ENCODE results near the gene YTHDC1.

Gene YTHDC1

GRCh38 chr4:68349649-68350360, at the start of gene YTHDC1:
Gene YTHDC1 (minus strand): TSS chr4:68350090. CDS start chr4:68349753, 337 bp downstream.
- Histone ChIP-seq H3K79me2 (peaks cover 19% of the 10 kb centered on the region), H3K9ac (peak within 1 kb of the TSS; percentile 95), H3K27me3 (ENCODE audit: control insufficient read depth, insufficient read depth, low read length) (no peaks in the 10 kb centered on the region), H2AFZ (peak within 1 kb of the TSS; percentile 96), H3K4me2 (ENCODE audit: low read length) (peak within 1 kb of the TSS; percentile 82), H3K36me3 (ENCODE audit: control insufficient read depth, insufficient read depth, low read length) (no peaks in the 10 kb centered on the region), H3K4me1 (peaks cover 6% of the 10 kb centered on the region), H3K27ac (peak within 1 kb of the TSS; percentile 97), H3K9me3 (ENCODE audit: control insufficient read depth, low read length) (no peaks in the 10 kb centered on the region), H3K4me3 (ENCODE audit: low read depth, low read length) (peak within 1 kb of the TSS; percentile 82)
- TF ChIP-seq CTCF (IDR thresholded peaks at IDR 0.05) = no peak

GRCh38 chr4:68399306-68399705, 49.4 kb upstream of the YTHDC1 start:
- Histone ChIP-seq H3K79me2 (no peaks in the 10 kb centered on the region), H2AFZ (no peak overlapping the region), H3K27ac (no peak overlapping the region), H3K27me3 (ENCODE audit: control insufficient read depth, insufficient read depth, low read length) (no peaks in the 10 kb centered on the region), H3K9ac (no peak overlapping the region), H3K4me1 (no peaks in the 10 kb centered on the region), H3K9me3 (ENCODE audit: control insufficient read depth, low read length) (no peaks in the 10 kb centered on the region), H3K4me3 (ENCODE audit: low read depth, low read length) (no peak overlapping the region), H3K36me3 (ENCODE audit: control insufficient read depth, insufficient read depth, low read length) (no peaks in the 10 kb centered on the region), H3K4me2 (ENCODE audit: low read length) (no peak overlapping the region)
- TF ChIP-seq CTCF (IDR thresholded peaks at IDR 0.05) = no peak

DNA sequence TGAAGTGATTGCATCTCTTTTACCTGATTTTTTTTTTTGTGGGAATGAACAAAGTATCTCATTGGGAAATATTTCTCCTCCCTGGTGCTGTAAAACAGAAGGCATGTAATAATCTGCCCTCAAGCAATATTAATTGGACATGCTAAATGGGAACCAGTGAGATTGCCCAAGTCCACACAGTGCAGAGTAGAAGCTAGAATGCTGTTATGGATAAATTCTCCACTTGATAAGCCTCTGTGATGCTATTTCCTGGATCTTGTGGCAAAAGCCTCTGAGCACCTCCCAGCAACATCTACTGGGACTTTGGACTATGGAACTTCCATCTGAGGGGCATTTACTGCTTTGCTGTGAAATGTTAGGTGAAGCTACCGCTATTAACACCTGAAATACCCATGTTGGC, 46.9 kb upstream of the YTHDC1 start:
- Histone ChIP-seq H3K27ac (no peak overlapping the region), H3K4me3 (ENCODE audit: low read depth, low read length) (no peak overlapping the region), H3K9ac (no peak overlapping the region), H3K4me2 (ENCODE audit: low read length) (no peak overlapping the region), H3K27me3 (ENCODE audit: control insufficient read depth, insufficient read depth, low read length) (no peaks in the 10 kb centered on the region), H3K79me2 (no peaks in the 10 kb centered on the region), H3K9me3 (ENCODE audit: control insufficient read depth, low read length) (no peaks in the 10 kb centered on the region), H3K36me3 (ENCODE audit: control insufficient read depth, insufficient read depth, low read length) (no peaks in the 10 kb centered on the region), H3K4me1 (no peaks in the 10 kb centered on the region), H2AFZ (no peak overlapping the region)
- TF ChIP-seq CTCF (IDR thresholded peaks at IDR 0.05) = no peak

DNA sequence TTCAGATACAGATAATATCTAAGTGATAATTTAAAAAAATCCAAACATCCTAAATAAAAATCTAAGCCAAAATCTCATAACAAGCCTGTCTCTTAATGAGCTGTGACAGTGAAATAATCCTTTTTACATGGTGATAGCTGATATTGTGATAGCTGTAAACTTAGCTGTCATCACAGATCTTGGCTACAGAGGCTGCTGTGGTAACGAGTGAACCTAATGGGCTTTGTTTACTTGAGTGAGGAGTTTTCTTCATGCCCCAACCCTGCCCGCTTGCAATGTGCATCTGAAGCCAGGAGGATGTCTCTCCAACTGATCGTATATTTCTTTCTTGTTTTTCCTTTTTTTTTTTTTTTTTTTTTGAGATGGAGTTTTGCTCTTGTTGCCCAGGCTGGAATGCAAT, 41.5 kb upstream of the YTHDC1 start:
- Histone ChIP-seq H3K27ac (no peak overlapping the region), H3K9ac (no peak overlapping the region), H3K4me2 (ENCODE audit: low read length) (no peak overlapping the region), H3K9me3 (ENCODE audit: control insufficient read depth, low read length) (no peaks in the 10 kb centered on the region), H3K4me1 (no peaks in the 10 kb centered on the region), H3K79me2 (no peaks in the 10 kb centered on the region), H2AFZ (no peak overlapping the region), H3K27me3 (ENCODE audit: control insufficient read depth, insufficient read depth, low read length) (no peaks in the 10 kb centered on the region), H3K4me3 (ENCODE audit: low read depth, low read length) (no peak overlapping the region), H3K36me3 (ENCODE audit: control insufficient read depth, insufficient read depth, low read length) (no peaks in the 10 kb centered on the region)
- no peak for TF ChIP-seq CTCF (IDR thresholded peaks at IDR 0.05)

Data from parathyroid adenoma (tissue), 2 donors.